GM10847 (cell line): Measurements from ENCODE around the gene HCN4.

ENCODE experiments used
- POLR2A ChIP-seq: IDR thresholded peaks from 2 replicates; pipeline ENCODE4 v1.6.1; 2011; ENCODE audit not compliant: insufficient read length; ENCODE audit errors: extremely low read depth

Gene HCN4

DNA sequence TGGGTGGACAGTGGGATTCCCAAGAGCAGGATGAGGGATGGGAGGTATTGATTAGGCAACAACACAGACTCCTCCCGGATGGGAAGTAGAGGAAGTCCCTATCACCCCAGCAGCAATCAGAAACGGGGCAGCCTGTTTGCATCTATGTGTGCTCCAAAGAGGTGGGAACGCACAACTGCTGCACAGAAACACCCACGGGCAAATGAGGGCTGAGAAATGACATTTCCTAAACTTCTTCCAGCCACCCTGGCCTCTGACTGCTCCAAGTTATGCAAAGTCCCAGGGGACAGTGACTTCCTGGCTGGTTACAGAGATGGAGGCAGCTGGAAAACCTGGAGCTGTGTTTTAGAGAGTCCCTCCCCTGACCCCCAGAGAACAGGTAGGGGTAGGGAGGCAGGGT, 42.6 kb downstream of the HCN4 start:
- no peak for TF ChIP-seq POLR2A

DNA sequence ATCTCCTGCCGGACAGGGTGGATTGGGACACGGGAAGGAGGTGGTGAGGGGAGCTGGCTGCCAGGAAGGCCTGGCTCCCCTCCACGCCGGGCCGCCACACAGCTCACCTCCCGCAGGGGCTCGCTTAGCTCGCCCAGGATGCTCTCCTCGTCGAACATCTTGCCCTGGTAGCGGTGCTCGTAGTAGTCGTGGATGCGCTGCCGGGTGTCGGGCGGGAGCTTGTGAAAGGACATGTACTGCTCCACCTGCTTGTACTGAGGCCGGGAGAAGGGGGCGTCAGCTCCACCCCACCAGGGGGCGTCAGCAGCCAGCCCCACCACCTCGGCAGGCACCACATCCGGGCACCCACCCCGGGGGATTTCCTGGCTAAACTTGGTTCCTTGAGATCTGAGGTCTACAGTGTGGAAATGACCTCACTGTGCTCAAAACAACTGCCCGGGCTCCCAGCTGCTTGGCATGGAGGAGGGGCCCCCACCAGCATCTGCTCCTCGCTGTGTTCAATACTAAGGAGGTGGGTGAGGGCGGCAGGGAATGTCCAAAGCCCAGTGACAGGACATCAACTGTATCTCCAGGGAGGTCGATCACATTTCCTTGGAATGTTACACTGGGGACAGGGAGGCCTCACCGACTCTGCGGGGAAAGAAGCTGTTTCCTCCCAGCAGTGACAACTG, 43.4 kb downstream of the HCN4 start:
- TF ChIP-seq POLR2A = no peak

GRCh38 chr15:73324496-73325170, 44.1 kb downstream of the HCN4 start:
- TF ChIP-seq POLR2A = no peak

DNA sequence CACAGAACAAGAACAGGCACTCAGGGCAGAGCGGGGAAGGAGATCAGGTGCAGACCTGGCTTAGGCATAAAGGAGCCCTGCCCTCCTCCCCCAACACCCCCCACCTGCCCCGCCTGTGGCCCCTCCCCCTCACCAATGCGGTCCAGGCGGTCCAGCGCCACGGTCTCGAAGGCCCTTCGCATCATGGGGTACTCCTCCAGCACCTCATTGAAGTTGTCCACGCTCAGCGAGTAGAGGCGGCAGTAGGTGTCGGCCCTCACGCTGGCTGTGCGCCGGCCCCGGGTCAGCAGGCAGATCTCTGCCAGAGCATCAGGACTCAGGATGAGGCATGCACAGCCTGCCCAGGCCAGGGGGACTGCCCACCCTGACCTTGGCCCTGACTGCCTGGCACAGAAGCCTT, 44.8 kb downstream of the HCN4 start:
- no peak for TF ChIP-seq POLR2A

DNA sequence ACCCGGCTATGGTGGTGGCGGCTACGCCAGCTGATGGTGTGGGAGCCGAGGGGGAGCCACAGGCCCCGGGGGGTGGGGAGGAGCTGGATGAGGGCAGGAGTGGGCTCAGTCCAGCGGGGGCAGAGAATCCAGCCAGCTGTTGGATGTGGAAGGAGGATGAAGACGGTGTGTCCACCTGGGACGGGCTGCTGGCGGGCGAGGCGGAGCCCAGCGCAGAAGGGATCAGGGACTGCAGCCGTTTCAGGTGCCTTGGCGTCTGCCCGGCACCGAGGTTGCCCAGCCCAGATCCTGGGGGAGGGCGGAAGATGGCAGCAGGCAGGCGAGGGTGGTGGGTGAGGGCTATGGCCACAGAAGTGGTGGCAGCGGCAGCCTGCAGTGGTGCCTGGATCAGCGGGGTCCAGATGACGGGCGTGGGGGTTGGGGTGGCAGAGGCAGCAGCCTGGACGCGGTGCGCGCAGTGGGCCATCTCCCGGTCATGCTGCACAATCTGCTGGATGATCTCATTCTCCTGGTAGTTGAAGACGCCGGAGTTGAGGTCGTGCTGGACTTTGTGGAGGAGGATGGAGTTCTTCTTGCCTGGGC, 45.3 kb downstream of the HCN4 start:
- TF ChIP-seq POLR2A = no peak

DNA sequence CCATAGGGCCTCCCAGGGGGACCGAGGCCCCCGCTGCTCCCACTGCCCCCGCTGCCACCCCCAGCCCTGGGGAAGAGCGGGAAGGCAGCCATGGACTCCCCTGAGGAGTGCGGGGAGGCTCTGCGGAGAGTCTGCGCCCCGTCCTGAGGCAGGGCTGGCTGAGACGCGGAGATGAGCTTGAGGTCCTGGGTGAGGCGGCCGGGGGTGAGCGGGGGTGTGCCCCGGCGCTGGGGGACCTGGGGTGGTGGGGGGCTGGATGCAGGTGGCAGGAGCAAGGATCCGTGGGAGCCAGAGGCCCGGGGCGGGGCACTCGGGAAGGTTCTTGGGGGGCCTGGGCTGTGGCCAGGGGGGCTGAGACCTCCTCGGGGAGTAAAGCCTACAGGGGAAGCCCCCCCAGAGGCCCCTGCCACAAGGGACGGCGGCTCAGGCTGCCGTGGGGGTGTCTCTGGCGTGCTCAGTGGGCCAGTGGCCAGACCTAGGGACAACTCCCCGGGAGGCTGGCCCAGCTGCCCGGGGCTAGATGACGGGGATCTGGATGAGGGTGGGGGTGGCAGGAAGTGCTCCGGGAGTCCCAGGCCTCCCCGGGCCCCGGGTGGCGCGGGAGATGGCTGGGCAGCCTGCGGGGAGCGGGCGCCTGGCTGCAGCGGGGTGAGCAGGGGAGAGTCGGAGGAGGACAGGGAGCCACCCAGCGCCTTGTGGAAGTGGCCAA, 45.9 kb downstream of the HCN4 start:
- TF ChIP-seq POLR2A = no peak

- no peak for TF ChIP-seq POLR2A
Observed at GRCh38 chr15:73321496-73322450, 47.0 kb downstream of the HCN4 start.

DNA sequence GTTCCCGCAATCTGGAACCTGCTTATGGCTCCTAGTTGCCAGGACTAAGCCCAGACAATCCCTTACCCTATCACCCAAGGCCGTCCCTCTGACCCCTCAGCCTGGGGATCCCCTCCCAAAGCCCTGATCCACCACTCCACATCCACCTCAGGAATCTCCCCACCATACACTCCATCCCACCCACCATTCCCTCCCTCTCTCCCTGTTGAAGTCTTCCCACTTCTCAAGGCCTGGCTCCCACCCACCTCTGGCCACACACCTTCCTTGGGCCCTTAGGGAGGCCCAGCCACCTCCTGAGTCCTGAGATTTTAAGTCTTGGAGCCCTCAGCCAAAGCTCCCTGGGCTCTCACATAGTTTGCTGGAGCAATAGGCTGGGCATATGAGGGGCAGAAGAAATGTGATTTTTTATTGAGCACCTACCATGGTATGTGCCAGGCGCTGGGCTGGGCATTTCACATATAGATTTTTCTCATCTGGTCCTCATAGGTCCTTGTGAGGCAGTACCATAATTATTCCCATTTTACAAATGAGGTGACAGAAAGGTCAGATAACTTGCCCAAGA, 48.1 kb downstream of the HCN4 start:
- TF ChIP-seq POLR2A = no peak

GRCh38 chr15:73319460-73320245, 49.1 kb downstream of the HCN4 start:
- no peak for TF ChIP-seq POLR2A

DNA sequence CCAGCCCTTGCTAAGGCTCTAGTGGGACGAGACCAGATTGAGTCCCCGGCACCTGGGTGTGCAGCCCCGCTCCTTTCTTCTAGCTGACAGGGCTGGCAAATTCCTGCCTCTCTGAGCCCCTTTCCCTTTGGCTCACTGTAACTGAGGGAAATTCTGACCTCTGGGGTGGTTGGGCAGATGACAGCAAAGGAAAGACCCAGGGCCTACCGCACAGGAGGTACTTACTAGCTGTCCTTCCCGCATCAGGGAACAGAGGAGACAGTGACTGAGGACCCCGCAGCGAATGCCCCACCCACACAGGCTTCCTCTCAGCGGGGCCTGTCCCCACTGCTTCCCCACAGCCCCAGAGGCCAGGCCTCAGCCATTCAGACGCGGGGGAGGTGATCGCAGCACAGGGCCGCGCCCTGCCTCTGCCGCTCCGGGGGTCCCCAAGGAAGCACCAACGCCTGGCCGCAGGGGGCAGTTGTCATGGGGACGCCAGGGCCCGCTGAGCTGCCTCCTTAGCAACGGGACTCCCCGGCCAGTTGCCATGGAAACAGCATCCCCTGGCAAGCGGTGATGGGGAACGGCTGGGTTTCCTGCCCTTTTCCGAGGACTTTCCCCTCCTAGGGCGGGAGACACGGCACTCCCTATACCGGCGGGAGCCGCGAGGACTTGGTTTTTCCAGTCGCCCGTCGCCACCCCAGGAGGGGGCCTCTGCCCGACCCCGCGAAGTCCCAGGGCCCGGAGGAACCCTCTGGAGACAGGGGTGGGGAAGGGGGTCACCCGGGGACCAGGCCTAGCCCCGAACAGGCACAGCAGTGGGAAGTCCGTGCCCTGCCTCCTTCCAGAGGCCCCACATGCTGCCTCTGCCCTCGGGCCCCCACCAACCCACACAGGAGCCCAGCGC, 50.1 kb downstream of the HCN4 start:
- no peak for TF ChIP-seq POLR2A

DNA sequence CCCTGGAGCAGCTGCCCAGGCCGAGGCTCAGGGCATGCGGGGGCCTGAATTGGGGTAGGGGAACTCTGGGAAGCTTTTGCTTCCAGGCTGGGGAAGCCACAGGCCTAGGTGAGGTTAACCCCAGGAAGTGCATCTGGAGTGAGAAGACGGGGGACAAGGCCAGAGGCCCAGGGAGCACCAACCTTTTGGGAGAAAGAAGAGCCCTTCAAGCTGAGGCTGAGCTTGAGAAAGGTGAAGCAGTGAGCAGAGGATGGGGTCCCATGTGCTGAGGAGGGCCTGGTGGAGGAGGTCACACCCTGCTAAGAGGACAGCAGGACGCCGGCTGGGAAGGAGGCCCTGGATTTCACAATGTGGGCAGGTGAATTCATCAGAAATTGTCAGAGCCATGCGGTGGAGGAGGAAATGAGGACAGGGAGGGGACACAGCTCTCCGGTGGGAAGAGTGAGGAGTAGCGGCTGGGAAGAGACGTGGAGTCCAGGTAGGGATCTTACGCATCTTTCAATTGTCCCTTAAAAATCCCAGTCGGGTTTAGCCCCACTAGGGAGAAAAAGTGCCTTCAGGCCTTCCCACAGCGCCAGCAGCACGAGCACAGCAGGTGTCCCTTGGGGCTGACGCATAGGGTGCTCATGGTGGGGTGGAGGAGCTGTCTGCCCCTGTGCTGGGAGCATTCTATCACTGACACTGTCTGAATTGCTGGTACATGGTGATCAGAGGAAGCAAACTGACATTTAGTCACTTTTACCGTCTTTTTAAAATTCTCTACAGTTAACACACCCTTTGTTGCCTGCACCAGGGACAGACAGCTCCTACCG, 50.9 kb downstream of the HCN4 start:
- no peak for TF ChIP-seq POLR2A

- no peak for TF ChIP-seq POLR2A
Observed at GRCh38 chr15:73313861-73314260, 54.9 kb downstream of the HCN4 start.
